HG03575 (cell line): Measurements from ENCODE around the gene SART1.
"Not testable (repeated sequence)": the region's sequence is repeated elsewhere in the genome, so short reads cannot be mapped to it uniquely, and the experiment has no call there.

Source experiments
- ATAC-seq: cut with Tn5 transposase; IDR thresholded peaks from one replicate; pipeline ENCODE4 v1.9.1; 2021; ENCODE audit not compliant: unreplicated experiment, insufficient number of reproducible peaks, low FRiP score; ENCODE audit errors: extremely low read depth

The SART1 gene

GRCh38 chr11:65928667-65929066 is 32.9 kb upstream of the SART1 start:
- ATAC-seq, result no peak

- ATAC-seq, result no peak
These were observed 29.6 kb upstream of the SART1 start for GRCh38 chr11:65931773-65932557.

GRCh38 chr11:65932558-65932919 is 29.0 kb upstream of the SART1 start:
- ATAC-seq, result no peak

GRCh38 chr11:65934014-65934413 is 27.5 kb upstream of the SART1 start:
- no peak for ATAC-seq

GRCh38 chr11:65937766-65938165 is 23.8 kb upstream of the SART1 start:
- no peak for ATAC-seq

- no peak for ATAC-seq
These were observed 19.7 kb upstream of the SART1 start for GRCh38 chr11:65941720-65942310.

GRCh38 chr11:65942531-65942930 is 19.0 kb upstream of the SART1 start:
- no peak for ATAC-seq

GRCh38 chr11:65944191-65944590 is 17.3 kb upstream of the SART1 start:
- ATAC-seq, result no peak

GRCh38 chr11:65944767-65945166 is 16.8 kb upstream of the SART1 start:
- ATAC-seq, result no peak

GRCh38 chr11:65945430-65945911 is 16.1 kb upstream of the SART1 start, which contains the start of gene TSGA10IP:
Gene TSGA10IP (plus strand): TSS chr11:65945480. CDS start chr11:65945676, 196 bp downstream.
- no peak for ATAC-seq

GRCh38 chr11:65945941-65946558 is 15.5 kb upstream of the SART1 start:
- ATAC-seq, result no peak

- no peak for ATAC-seq
These were observed 14.9 kb upstream of the SART1 start for GRCh38 chr11:65946655-65947054.

- no peak for ATAC-seq
These were observed 14.4 kb upstream of the SART1 start for GRCh38 chr11:65947133-65947532.

GRCh38 chr11:65947603-65948125 is 13.9 kb upstream of the SART1 start:
- no peak for ATAC-seq

GRCh38 chr11:65950711-65951110 is 10.8 kb upstream of the SART1 start:
- ATAC-seq, result not testable (repeated sequence)

- not testable (repeated sequence) for ATAC-seq
These were observed 9.9 kb upstream of the SART1 start for GRCh38 chr11:65951641-65952040.

GRCh38 chr11:65952052-65952521 is 9.4 kb upstream of the SART1 start:
- no peak for ATAC-seq

GRCh38 chr11:65953471-65953870 is 8.1 kb upstream of the SART1 start:
- no peak for ATAC-seq

- no peak for ATAC-seq
These were observed 6.8 kb upstream of the SART1 start for GRCh38 chr11:65954771-65955170.

GRCh38 chr11:65958291-65958690 is 3.2 kb upstream of the SART1 start:
- no peak for ATAC-seq
